IMR-90 (cell line): ENCODE measurements around the gene PMEPA1. TPM values are rescaled to one million over a fixed set of nuclear protein-coding genes. Genes with fewer than 3 reads are reported as not detected.

Experiments
- ATAC-seq: fragments of 200-7000 bp; cut with Tn5 transposase; 2 replicates; pipeline ENCODE4 v1.9.1; 2020; ENCODE audit warnings: low read depth, mild to moderate bottlenecking, moderate library complexity
- BruUV-seq: library from RNA; stranded (reverse); fragments of 400-500 nt; replicated peaks from 2 replicates; lab custom pipeline; 2021; lab: Mats Ljungman, UMichigan
- CTCF ChIA-PET: fragments of 300-600 bp; formaldehyde crosslinking; extraction: SDS; loops from one replicate; lab custom pipeline; 2021; ENCODE audit warnings: antibody characterized with exemption; lab: Yijun Ruan, JAX
- POLR2A ChIA-PET: fragments of 300-600 bp; sonication (Branson Sonifier 250); formaldehyde crosslinking; loops from one replicate; lab custom pipeline; 2022; ENCODE audit warnings: antibody characterized with exemption; ENCODE audit not compliant: unreplicated experiment; lab: Charles Lee
- DNase-seq: peaks from one replicate; pipeline ENCODE4 v3.0.0; 2013
- H2AFZ ChIP-seq: replicated peaks from 2 replicates; pipeline ENCODE3; 2013; ENCODE audit warnings: low read length, mild to moderate bottlenecking; ENCODE audit not compliant: poor library complexity
- H2AK5ac ChIP-seq: 2 replicates; pipeline ENCODE4 v1.6.1; 2013; ENCODE audit warnings: low read depth, low read length, inconsistent platforms
- H2AK9ac ChIP-seq: replicated peaks from 2 replicates; pipeline ENCODE3; 2013; ENCODE audit warnings: mild to moderate bottlenecking, low read depth, low read length, moderate library complexity; ENCODE audit not compliant: poor library complexity
- H2BK120ac ChIP-seq: 2 replicates; pipeline ENCODE4 v1.6.1; 2013; ENCODE audit warnings: low read depth, low read length, inconsistent platforms
- H2BK15ac ChIP-seq: 3 replicates; pipeline ENCODE4 v1.6.1; 2013; ENCODE audit warnings: low read depth, low read length, inconsistent platforms
- H2BK20ac ChIP-seq: 2 replicates; pipeline ENCODE4 v1.6.1; 2013; ENCODE audit warnings: low read depth, mild to moderate bottlenecking, inconsistent platforms, low read length, moderate library complexity
- H2BK5ac ChIP-seq: 2 replicates; pipeline ENCODE4 v1.6.1; 2013; ENCODE audit warnings: mild to moderate bottlenecking, low read depth, low read length, inconsistent platforms; ENCODE audit not compliant: poor library complexity, severe bottlenecking
- H3K14ac ChIP-seq: replicated peaks from 2 replicates; pipeline ENCODE4 v1.6.1; 2013; ENCODE audit warnings: low read depth, low read length, inconsistent platforms
- H3K18ac ChIP-seq: 2 replicates; pipeline ENCODE4 v1.6.1; 2013; ENCODE audit warnings: low read depth, low read length, control low read depth
- H3K23ac ChIP-seq: 2 replicates; pipeline ENCODE4 v1.6.1; 2013; ENCODE audit warnings: low read depth, low read length, inconsistent platforms
- H3K27ac ChIP-seq: 2 replicates; pipeline ENCODE4 v1.5.1; 2013; ENCODE audit warnings: mild to moderate bottlenecking, control low read depth, low read length; ENCODE audit not compliant: insufficient read depth
- H3K27me3 ChIP-seq: 2 replicates; pipeline ENCODE4 v1.6.1; 2013; ENCODE audit warnings: low read length; ENCODE audit not compliant: control insufficient read depth, insufficient read depth
- H3K36me3 ChIP-seq: 2 replicates; pipeline ENCODE4 v1.6.1; 2013; ENCODE audit warnings: low read length, mixed read lengths; ENCODE audit not compliant: control insufficient read depth, insufficient read depth
- H3K4ac ChIP-seq: 2 replicates; pipeline ENCODE4 v1.6.1; 2013; ENCODE audit warnings: low read depth, low read length, inconsistent platforms
- H3K4me1 ChIP-seq: 2 replicates; pipeline ENCODE4 v1.6.1; 2013; ENCODE audit warnings: low read length, mixed read lengths; ENCODE audit not compliant: control insufficient read depth, insufficient read depth
- H3K4me2 ChIP-seq: 2 replicates; pipeline ENCODE4 v1.6.1; 2013; ENCODE audit warnings: low read depth, mild to moderate bottlenecking, control low read depth, low read length, moderate library complexity
- H3K4me3 ChIP-seq: 2 replicates; pipeline ENCODE4 v1.5.1; 2013; ENCODE audit warnings: low read depth, mild to moderate bottlenecking, control low read depth, low read length, moderate library complexity; ENCODE audit not compliant: insufficient read depth
- H3K56ac ChIP-seq: 2 replicates; pipeline ENCODE4 v1.6.1; 2013; ENCODE audit warnings: low read length, inconsistent platforms; ENCODE audit not compliant: insufficient read depth; ENCODE audit errors: extremely low read depth
- H3K79me1 ChIP-seq, 2 experiments: 2 replicates each; pipeline ENCODE4 v1.6.1; 2013; ENCODE audit warnings: low read length in 2 of 2, inconsistent platforms in 1 of 2, low read depth in 1 of 2
- H3K9ac ChIP-seq: 2 replicates; pipeline ENCODE4 v1.6.1; 2013; ENCODE audit warnings: low read depth, low read length, control low read depth
- H3K9me1 ChIP-seq: 2 replicates; pipeline ENCODE4 v1.6.1; 2013; ENCODE audit warnings: low read length, inconsistent platforms; ENCODE audit not compliant: insufficient read depth
- H3K9me3 ChIP-seq: 2 replicates; pipeline ENCODE4 v1.6.1; 2013; ENCODE audit warnings: low read length; ENCODE audit not compliant: control insufficient read depth, insufficient read depth
- H4K20me1 ChIP-seq: 2 replicates; pipeline ENCODE4 v1.6.1; 2013; ENCODE audit warnings: low read length, inconsistent platforms; ENCODE audit not compliant: insufficient read depth
- H4K5ac ChIP-seq: 2 replicates; pipeline ENCODE4 v1.6.1; 2013; ENCODE audit warnings: mild to moderate bottlenecking, low read depth, low read length, control low read depth
- H4K8ac ChIP-seq, 2 experiments: 2 replicates each; pipeline ENCODE4 v1.6.1; 2013; ENCODE audit warnings: low read depth in 2 of 2, low read length in 2 of 2, control low read depth in 1 of 2, inconsistent platforms in 1 of 2
- H4K91ac ChIP-seq: 2 replicates; pipeline ENCODE4 v1.6.1; 2013; ENCODE audit warnings: low read depth, low read length, inconsistent platforms; ENCODE audit not compliant: insufficient read depth
- SMC3 ChIP-seq: fragments of 150-350 bp; IDR thresholded peaks from 2 replicates; pipeline ENCODE4 v1.6.1; 2016; ENCODE audit warnings: low read depth, mild to moderate bottlenecking, antibody characterized with exemption, low read length, moderate library complexity
- USF2 ChIP-seq: fragments of 150-350 bp; IDR thresholded peaks from 2 replicates; pipeline ENCODE4 v1.6.1; 2017; ENCODE audit warnings: mild to moderate bottlenecking, antibody characterized with exemption, low read length, low read depth
- WGBS, 2 experiments: methylation state at CpG; one replicate each; pipeline versions ENCODE4 v1.1.5 to v1.1.7; 2013; ENCODE audit warnings: missing lambda C conversion rate in 2 of 2; ENCODE audit not compliant: insufficient read length in 1 of 2; ENCODE audit errors: extremely low coverage in 2 of 2; 5-methylcytosine and 5-hydroxymethylcytosine counted together
- dilution Hi-C: fragments of 300-500 bp; cut with HindIII; formaldehyde crosslinking; loops from one replicate; pipeline ENCODE4 v1.14.3; 2018; ENCODE audit warnings: low sequenced_read_pairs; ENCODE audit not compliant: unreplicated experiment
- in situ Hi-C: fragments of 300-500 bp; cut with MboI; formaldehyde crosslinking; loops from 3 replicates; pipeline ENCODE4 v1.14.3; 2019; ENCODE audit warnings: low sequenced_read_pairs, inconsistent platforms, mixed read lengths
- intact Hi-C: fragments of 100-400 bp; cut with micrococcal nuclease; formaldehyde crosslinking; loops from 2 replicates; pipeline ENCODE4 v1.10.0; 2022
- polyA plus RNA-seq, 3 experiments: library from polyadenylated mRNA; depleted of rRNA; stranded (reverse); fragments of >200 nt; gene quantifications; 2 replicates each; pipeline ENCODE4 v1.2.3, GENCODE V29; 2012; ENCODE audit warnings: low replicate concordance in 1 of 3
- total RNA-seq: library from RNA; depleted of rRNA; stranded (reverse); fragments of >200 nt; gene quantifications from 2 replicates; pipeline ENCODE4 v1.2.3, GENCODE V29; 2012

The PMEPA1 gene
- total and polyA plus RNA-seq, 2 of the 4 experiments (the other 2 are of a cell fraction): 2.0 to 6.9 TPM

GRCh38 chr20:57612916-57613315 is 96.9 kb downstream of the PMEPA1 start:
- Histone ChIP-seq H3K9me3 (no peaks in the 10 kb centered on the region), H3K9ac (no peak overlapping the region), H3K9me1 (no peaks in the 10 kb centered on the region), H3K56ac (no peak overlapping the region), H4K5ac (no peak overlapping the region), H4K8ac (no peak overlapping the region), H2BK120ac (no peak overlapping the region), H4K91ac (no peak overlapping the region), H2AK9ac (no peak overlapping the region), H3K18ac (no peak overlapping the region), H3K14ac (no peak overlapping the region), H2BK5ac (no peak overlapping the region), H4K20me1 (no peaks in the 10 kb centered on the region), H3K79me1 (no peaks in the 10 kb centered on the region), H3K27ac (no peak overlapping the region), H2BK20ac (no peak overlapping the region), H2BK15ac (no peak overlapping the region), H3K4ac (no peak overlapping the region), H2AFZ (no peak overlapping the region), H2AK5ac (no peak overlapping the region), H3K4me1 (no peaks in the 10 kb centered on the region), H3K4me2 (no peak overlapping the region), H3K4me3 (no peak overlapping the region), H3K36me3 (no peaks in the 10 kb centered on the region), H3K27me3 (peaks cover 9% of the 10 kb centered on the region; the same call in 1 of the 2 replicates), H3K23ac (no peak overlapping the region)
- DNase-seq (no peak), ATAC-seq (no peak)
- ChIA-PET CTCF (no interaction called here), POLR2A (no interaction called here)
- dilution Hi-C loops: no loop called here
- WGBS, 2 experiments: no CpG with 5 or more reads among the region's 7 CpGs
- intact Hi-C loops: no loop called here
- BruUV-seq: no TSS peak
- TF ChIP-seq SMC3: no peak
- no peak for TF ChIP-seq USF2
- in situ Hi-C loops: no loop called here
